ENCODE results near the gene MOB1B.

- no peak for TF ChIP-seq EZH2phosphoT487 (IDR thresholded peaks at IDR 0.05; ENCODE audit: insufficient read depth, low read depth)
- TF ChIP-seq EZH2 (IDR thresholded peaks at IDR 0.05; ENCODE audit: insufficient read depth, poor library complexity, severe bottlenecking): no peak
These were observed 46.7 kb upstream of the MOB1B start for GRCh38 chr4:70855464-70855863.

Data from GM23248 (cell line).